H1 (cell line): ENCODE results near the gene DYNLT1.

ENCODE experiments used
- ATF3 ChIP-seq: IDR thresholded peaks from 2 replicates; pipeline ENCODE4 v1.6.1; 2011; ENCODE audit warnings: low read depth, mild to moderate bottlenecking, low read length; ENCODE audit not compliant: insufficient read depth
- CBX8 ChIP-seq: fragments of 300-800, 300-1000 bp; sonication (generic); IDR thresholded peaks from 2 replicates; pipeline ENCODE4 v1.7.1; 2016; ENCODE audit warnings: low read depth, low read length, borderline replicate concordance
- CTCF ChIP-seq, 3 experiments: IDR thresholded peaks; 1 replicate in 2 of 3; 2 replicates in 1 of 3; pipeline versions ENCODE4 v1.5.1 to v1.6.1; 2011; ENCODE audit warnings: low read length in 3 of 3, mild to moderate bottlenecking in 3 of 3, inconsistent platforms in 2 of 3, low read depth in 1 of 3, moderate library complexity in 1 of 3; ENCODE audit not compliant: insufficient read depth in 1 of 3; ENCODE audit errors: control extremely low read depth in 1 of 3
- EGR1 ChIP-seq: IDR thresholded peaks from 2 replicates; pipeline ENCODE4 v1.6.1; 2011; ENCODE audit warnings: low read depth, low read length, borderline replicate concordance
- EP300 ChIP-seq, 2 experiments: IDR thresholded peaks; 1 replicate in 1 of 2; 2 replicates in 1 of 2; pipeline ENCODE4 v1.6.1; 2011 to 2012; ENCODE audit warnings: low read depth in 2 of 2, low read length in 2 of 2, mild to moderate bottlenecking in 2 of 2, borderline replicate concordance in 1 of 2, inconsistent platforms in 1 of 2, moderate library complexity in 1 of 2
- EZH2 ChIP-seq: fragments of 200-600 bp; sonication (generic); IDR thresholded peaks from 2 replicates; pipeline ENCODE4 v1.7.1; 2012; ENCODE audit warnings: low read depth, mild to moderate bottlenecking, moderate library complexity, low read length, inconsistent platforms; ENCODE audit not compliant: severe bottlenecking
- MAX ChIP-seq: IDR thresholded peaks from 2 replicates; pipeline ENCODE4 v1.6.1; 2012; ENCODE audit warnings: inconsistent platforms
- POLR2A ChIP-seq, 2 experiments: IDR thresholded peaks; 1 replicate in 1 of 2; 2 replicates in 1 of 2; pipeline ENCODE4 v1.6.1; 2011; ENCODE audit warnings: low read depth in 2 of 2, low read length in 2 of 2, mild to moderate bottlenecking in 2 of 2; ENCODE audit errors: control extremely low read depth in 1 of 2
- RXRA ChIP-seq: IDR thresholded peaks from 2 replicates; pipeline ENCODE4 v1.6.1; 2011; ENCODE audit warnings: low read depth, mild to moderate bottlenecking, low read length, moderate library complexity; ENCODE audit not compliant: insufficient read depth
- TAF1 ChIP-seq: IDR thresholded peaks from 2 replicates; pipeline ENCODE4 v1.6.1; 2011; ENCODE audit warnings: mild to moderate bottlenecking, low read depth, low read length
- TBP ChIP-seq: IDR thresholded peaks from 2 replicates; pipeline ENCODE4 v1.6.1; 2011; ENCODE audit warnings: low read depth, low read length, improper control_type of control experiment
- TEAD4 ChIP-seq: IDR thresholded peaks from 2 replicates; pipeline ENCODE4 v1.6.1; 2012; ENCODE audit warnings: low read depth, low read length, inconsistent platforms, mixed read lengths

- TF ChIP-seq CBX8 (no peak), POLR2A (IDR thresholded peaks at IDR 0.05; ENCODE audit: control extremely low read depth in 1 of 2, low read depth in 2 of 2, low read length in 2 of 2) (no peak), CTCF (IDR thresholded peaks at IDR 0.05; ENCODE audit: control extremely low read depth in 1 of 3, insufficient read depth in 1 of 3, low read depth in 1 of 3, low read length in 3 of 3) (peak; percentile 16 to 35 (median 25); a peak in 2 of 4 replicates), ATF3 (no peak), EGR1 (no peak), TEAD4 (no peak), EP300 (IDR thresholded peaks at IDR 0.05; ENCODE audit: borderline replicate concordance in 1 of 2, low read depth in 2 of 2, low read length in 2 of 2) (no peak), TAF1 (no peak), RXRA (no peak), MAX (no peak), TBP (no peak), EZH2 (no peak)
These were observed 16.7 kb upstream of the DYNLT1 start for GRCh38 chr6:158661156-158661685.
